ENCODE results near the gene ABCG2.
A peak's percentile ranks its signal among the peaks of the same experiment; 100 is the strongest.

Gene ABCG2

GRCh38 chr4:88062843-88063242, 95.6 kb downstream of the ABCG2 start:
- no peak for DNase-seq (ENCODE audit: low read depth)

DNA sequence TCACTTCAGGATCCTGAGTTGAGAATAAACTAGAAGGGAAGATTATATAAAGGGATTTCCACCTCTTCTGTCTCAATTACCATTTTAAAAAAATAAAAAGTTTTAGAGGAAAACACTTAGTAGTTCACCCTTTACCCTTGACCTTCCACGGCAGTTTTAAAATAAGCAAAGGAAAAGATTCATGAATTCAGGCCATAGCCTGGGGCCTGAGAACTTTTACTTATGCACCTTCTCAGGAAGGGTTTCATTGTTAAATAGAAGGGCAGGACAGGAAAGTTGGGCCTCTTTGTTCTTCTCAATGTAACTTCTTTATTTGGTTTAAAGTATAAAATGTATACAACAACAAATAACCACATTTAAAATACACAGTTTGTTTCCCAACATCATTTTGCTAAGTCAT, 96.1 kb downstream of the ABCG2 start:
- DNase-seq (ENCODE audit: low read depth), result no peak

- DNase-seq (ENCODE audit: low read depth), result peak; percentile 13
Observed at GRCh38 chr4:88060431-88060830, 98.0 kb downstream of the ABCG2 start.

GRCh38 chr4:88059766-88060165, 98.7 kb downstream of the ABCG2 start:
- no peak for DNase-seq (ENCODE audit: low read depth)

DNA sequence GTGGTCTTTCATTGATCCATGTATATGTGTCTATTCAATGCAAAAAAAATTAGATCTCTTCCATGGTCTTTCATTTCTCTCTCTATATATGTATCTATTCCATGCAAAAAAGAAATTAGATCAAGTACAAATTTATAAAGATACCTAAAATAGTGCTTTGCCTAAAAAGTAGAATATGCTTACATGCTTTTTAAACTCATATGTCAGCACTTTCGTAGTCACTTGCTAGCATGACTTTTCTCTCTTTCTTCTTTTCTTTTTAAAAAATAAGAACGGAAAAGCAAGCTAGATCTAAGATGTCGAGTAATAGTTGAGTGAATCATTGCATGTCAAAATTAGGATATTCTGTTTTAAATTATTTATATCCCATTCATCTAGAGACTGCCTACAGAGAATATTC, 100.1 kb downstream of the ABCG2 start:
- DNase-seq (ENCODE audit: low read depth), result no peak

DNA sequence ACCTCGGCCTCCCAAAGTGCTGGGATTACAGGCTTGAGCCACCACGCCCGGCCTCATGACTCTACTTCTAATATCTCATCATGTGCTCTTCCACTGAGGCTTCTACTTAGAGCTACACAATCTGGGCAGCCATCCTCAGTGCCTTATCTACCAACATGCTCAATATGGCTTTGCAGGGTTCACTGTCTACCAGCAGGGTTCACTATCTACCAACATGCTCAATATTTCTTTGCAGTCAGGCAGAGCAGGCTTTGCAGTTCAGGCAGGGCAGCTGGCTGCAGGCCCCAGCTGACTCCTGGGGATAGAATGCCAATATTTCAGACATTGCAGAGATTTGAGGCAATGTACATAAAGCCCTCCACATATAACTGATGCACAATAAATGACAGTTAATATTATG, 103.5 kb downstream of the ABCG2 start:
- peak; percentile 15 for DNase-seq (ENCODE audit: low read depth)

DNA sequence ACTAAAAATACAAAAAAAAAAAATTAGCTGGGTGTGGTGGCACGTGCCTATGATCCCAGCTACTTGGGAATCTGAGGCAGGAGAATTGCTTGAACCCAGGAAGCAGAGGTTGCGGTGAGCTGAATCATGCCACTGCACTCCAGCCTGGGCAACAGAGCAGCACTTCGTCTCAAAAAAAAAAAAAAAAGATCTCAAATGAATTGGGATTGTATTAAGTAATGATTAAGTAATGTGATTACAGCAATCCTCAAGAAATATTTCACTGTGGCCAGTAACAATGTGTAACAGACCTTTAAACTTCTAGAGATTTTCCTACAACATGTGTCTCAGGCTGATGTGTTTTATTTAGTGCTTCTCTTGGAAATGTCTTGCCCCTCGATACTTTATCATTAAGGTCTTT, 104.2 kb downstream of the ABCG2 start:
- no peak for DNase-seq (ENCODE audit: low read depth)

GRCh38 chr4:88045021-88045420, 113.4 kb downstream of the ABCG2 start:
- no peak for DNase-seq (ENCODE audit: low read depth)

DNA sequence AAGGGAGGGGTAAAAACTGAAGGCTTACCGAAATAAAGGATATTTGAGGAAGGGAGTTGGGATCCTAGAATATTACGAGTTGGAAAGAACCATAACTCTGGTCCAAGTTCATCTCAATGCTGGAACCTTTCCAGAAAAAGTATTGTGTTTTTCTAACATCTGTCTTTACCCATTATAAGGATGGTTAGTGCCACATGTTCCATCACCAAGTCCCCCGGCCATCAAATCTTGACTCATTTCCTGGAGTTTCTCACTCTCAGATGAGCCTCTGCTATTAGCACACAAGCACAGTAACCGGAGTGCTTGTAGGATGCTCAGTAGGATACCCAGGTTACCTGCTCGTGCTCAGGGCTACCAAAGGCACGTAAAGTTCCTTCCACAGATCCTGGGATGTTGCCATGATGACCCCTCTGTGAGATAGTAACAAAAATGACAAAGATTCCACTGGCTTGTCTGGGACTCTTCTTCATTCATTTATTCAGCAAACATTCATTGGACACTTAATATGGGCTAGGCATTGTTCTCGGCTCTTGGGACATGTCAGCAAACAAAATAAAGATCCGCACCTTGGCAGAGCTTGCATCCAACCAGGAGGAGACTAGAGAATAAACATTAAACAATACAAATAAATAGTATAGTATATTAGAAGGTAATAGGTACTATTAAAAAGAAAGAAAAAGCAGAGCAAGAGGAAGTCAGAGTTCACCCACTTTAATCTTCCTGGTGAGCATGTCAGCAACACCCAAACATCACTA, 114.7 kb downstream of the ABCG2 start:
- no peak for DNase-seq (ENCODE audit: low read depth)

DNA sequence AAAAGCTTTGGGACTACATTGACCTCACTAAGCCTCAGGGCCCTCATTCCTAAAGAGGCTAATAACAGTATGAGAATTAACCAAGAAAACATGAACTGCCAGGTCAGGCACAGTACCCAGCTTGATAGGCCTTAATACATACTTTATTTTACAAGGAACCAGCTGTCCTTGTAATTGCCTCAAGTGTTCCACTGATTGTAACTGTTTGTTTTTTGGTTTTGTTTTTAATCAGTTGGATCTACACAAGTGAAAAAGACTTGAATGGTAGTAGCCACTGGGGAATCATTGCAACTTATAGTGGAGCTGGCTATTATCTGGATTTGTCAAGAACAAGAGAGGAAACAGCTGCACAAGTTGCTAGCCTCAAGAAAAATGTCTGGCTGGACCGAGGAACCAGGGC, 115.4 kb downstream of the ABCG2 start:
- DNase-seq (ENCODE audit: low read depth), result no peak

DNA sequence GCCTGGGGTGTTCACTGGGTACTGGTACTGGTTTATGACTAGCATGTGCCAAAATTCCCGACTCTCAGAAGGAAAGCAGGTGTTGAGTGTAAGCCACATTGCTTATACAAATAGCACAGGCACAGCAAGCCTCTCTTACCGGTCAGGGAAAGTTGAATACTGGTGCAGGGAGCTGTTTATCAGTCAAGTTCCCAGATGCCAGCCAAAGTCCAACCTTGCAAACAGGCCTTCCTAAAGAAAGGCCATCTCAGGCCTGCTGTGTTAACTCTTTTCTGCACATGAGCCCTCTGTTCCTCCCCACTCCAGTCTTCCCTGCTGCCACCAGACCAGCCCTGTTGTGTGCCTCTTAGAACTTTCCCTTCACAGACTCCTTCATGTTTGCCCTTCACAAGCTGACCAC, 116.8 kb downstream of the ABCG2 start:
- no peak for DNase-seq (ENCODE audit: low read depth)

DNA sequence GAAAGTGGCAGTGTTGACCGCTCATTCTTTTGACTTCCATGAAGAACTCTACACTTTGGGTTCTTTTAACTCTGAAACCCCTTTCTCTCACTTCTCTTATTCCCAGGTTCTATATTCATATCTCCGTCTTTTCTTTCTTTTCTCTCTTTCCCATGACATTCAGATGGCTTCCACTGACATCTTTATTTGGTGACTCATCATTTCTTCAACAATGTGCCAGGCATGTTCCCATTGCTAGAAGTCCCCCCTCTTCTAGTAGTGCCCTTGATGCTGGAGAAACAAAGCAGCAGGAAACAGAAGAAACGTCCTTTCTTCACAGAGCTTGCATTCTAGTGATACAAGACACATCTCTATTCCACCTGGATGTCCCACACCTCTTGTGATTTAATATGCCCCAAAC, 117.7 kb downstream of the ABCG2 start:
- DNase-seq (ENCODE audit: low read depth), result no peak

Data from non-pigmented ciliary epithelial cell (primary cell).